Spleen (tissue), 11 donors: Measurements from ENCODE around the gene DNASE1. TPM values are rescaled to one million over a fixed set of nuclear protein-coding genes. Genes with fewer than 3 reads are reported as not detected.

Source experiments
- DNase-seq: peaks from one replicate; pipeline ENCODE4 v3.0.0-alpha.2; 2020
- H3K27ac ChIP-seq, 8 donors: fragments of 200-600 bp; sonication (generic) in 7 of 8; 1 replicate in 4 of 8; 2 replicates in 4 of 8; pipeline versions ENCODE4 v1.5.0 to v1.8.0; 2016 to 2021; ENCODE audit warnings: inconsistent platforms in 4 of 8, mild to moderate bottlenecking in 4 of 8, moderate library complexity in 1 of 8
- H3K27me3 ChIP-seq, 7 donors: fragments of 200-600 bp; sonication (generic) in 6 of 7; replicated peaks in 1 of 7; 1 replicate in 4 of 7; 2 replicates in 3 of 7; pipeline versions ENCODE4 v1.5.0 to v1.8.0; 2016 to 2021; ENCODE audit warnings: inconsistent platforms in 3 of 7, mild to moderate bottlenecking in 1 of 7
- H3K36me3 ChIP-seq, 6 donors: fragments of 200-600 bp; sonication (generic) in 5 of 6; 1 replicate in 4 of 6; 2 replicates in 2 of 6; pipeline versions ENCODE4 v1.5.0 to v1.8.0; 2016 to 2021; ENCODE audit warnings: inconsistent platforms in 2 of 6
- H3K4me1 ChIP-seq, 6 donors: fragments of 200-600 bp; sonication (generic) in 5 of 6; 1 replicate in 3 of 6; 2 replicates in 3 of 6; pipeline versions ENCODE4 v1.5.0 to v1.8.0; 2016 to 2021; ENCODE audit warnings: inconsistent platforms in 3 of 6
- H3K4me3 ChIP-seq, 8 donors: fragments of 200-600 bp; sonication (generic) in 7 of 8; 1 replicate in 4 of 8; 2 replicates in 4 of 8; pipeline versions ENCODE4 v1.5.0 to v1.8.0; 2016 to 2021; ENCODE audit warnings: inconsistent platforms in 4 of 8, mild to moderate bottlenecking in 4 of 8, moderate library complexity in 2 of 8
- H3K9me3 ChIP-seq, 8 donors: fragments of 200-600 bp; sonication (generic) in 7 of 8; 1 replicate in 4 of 8; 2 replicates in 4 of 8; pipeline versions ENCODE4 v1.5.0 to v1.8.0; 2016 to 2021; ENCODE audit warnings: inconsistent platforms in 4 of 8
- CTCF ChIP-seq, 11 experiments: fragments of 200-600 bp in 7 of 11; fragments of 450-650 bp in 4 of 11; sonication (generic) in 4 of 11; IDR thresholded peaks in 8 of 11; conservative IDR thresholded peaks in 3 of 11; 1 replicate in 7 of 11; 2 replicates in 4 of 11; pipeline versions ENCODE4 v1.4.0 to v1.8.0; 2016 to 2021; ENCODE audit warnings: antibody characterized with exemption in 11 of 11, inconsistent platforms in 4 of 11, mild to moderate bottlenecking in 1 of 11
- POLR2A ChIP-seq, 3 donors: fragments of 450-650 bp; IDR thresholded peaks; one replicate each; pipeline ENCODE4 v1.5.1; 2017; ENCODE audit warnings: antibody characterized with exemption in 3 of 3, mild to moderate bottlenecking in 1 of 3
- POLR2AphosphoS5 ChIP-seq, 3 donors: sonication (generic); formaldehyde crosslinking; IDR thresholded peaks; one replicate each; pipeline ENCODE4 v1.5.1; 2017; ENCODE audit warnings: antibody characterized with exemption in 3 of 3
- WGBS, 5 donors: extraction: QIAGEN DNeasy Blood & Tissue Kit in 3 of 5; methylation state at CpG; one replicate each; pipeline versions ENCODE4 v1.1.5 to v1.1.7; 2013 to 2018; 5-methylcytosine and 5-hydroxymethylcytosine counted together
- intact Hi-C: fragments of 100-400 bp; cut with DNase I; formaldehyde crosslinking; loops from one replicate; pipeline ENCODE4 v1.15.0; 2023; ENCODE audit warnings: low total_unique reads
- polyA plus RNA-seq, 3 donors: library from polyadenylated mRNA; stranded (reverse); fragments of 200-250 nt; gene quantifications; one replicate each; pipeline ENCODE4 v1.2.1, GENCODE V29; 2013
- total RNA-seq, 7 donors: library from RNA; depleted of rRNA in 3 of 7; stranded (reverse); fragments of >200 nt in 3 of 7; fragmentation: NEBNext Ultra II Directional in 4 of 7; extraction: Animal tissue kit (Norgen Biotek cat#: 25700) in 4 of 7; gene quantifications; one replicate each; pipeline versions ENCODE4 v1.1.0 to v1.2.1, GENCODE V29; 2016 to 2021
- donor health status: healthy with polysubstance abuse.
- donor health status: DM: no; HTN: no; CAD: no; lungs with moderate emphysema.
- donor health status: DM: no; HTN: no; CAD: no.
- donor health status: Bipolar disorder and iron deficiency.
- donor health status: healthy.
- donor health status: DM: no; HTN: no; CAD: no.
- donor health status: DM: yes; HTN: yes; CAD: no.

The DNASE1 gene
- total and polyA plus RNA-seq, 10 donors: 6.1 to 51.9 (median 24.7) TPM

GRCh38 chr16:3640632-3641501 lies 13.6 kb upstream of the DNASE1 start:
- Histone ChIP-seq H3K27me3 (no peaks in the 10 kb centered on the region), H3K4me1 (peaks cover 0 to 17% (median 14%) of the 10 kb centered on the region in 6 donors), H3K9me3 (no peaks in the 10 kb centered on the region), H3K4me3 (no peak overlapping the region), H3K27ac (no peak overlapping the region), H3K36me3 (peaks cover 0 to 59% (median 27%) of the 10 kb centered on the region in 6 donors)
- intact Hi-C loops: no loop called here
- peak; percentile 57 for DNase-seq
- TF ChIP-seq CTCF (IDR thresholded peaks at IDR 0.05 in 8 of 11, conservative IDR thresholded peaks at IDR 0.05 in 3 of 11) (no peak), POLR2A (IDR thresholded peaks at IDR 0.05) (no peak), POLR2AphosphoS5 (IDR thresholded peaks at IDR 0.05) (no peak)
- WGBS, 5 donors: 63 to 100% (median 95%) methylated on average over 1 to 17 of the region's 17 CpGs

GRCh38 chr16:3641801-3642396 lies 12.6 kb upstream of the DNASE1 start:
- 92 to 100% (median 94%) methylated on average over 2 to 9 of the region's 9 CpGs for WGBS, 5 donors
- no peak for TF ChIP-seq POLR2AphosphoS5 (IDR thresholded peaks at IDR 0.05)
- no peak for TF ChIP-seq CTCF (IDR thresholded peaks at IDR 0.05 in 8 of 11, conservative IDR thresholded peaks at IDR 0.05 in 3 of 11)
- no peak for TF ChIP-seq POLR2A (IDR thresholded peaks at IDR 0.05)
- Histone ChIP-seq H3K9me3 (no peaks in the 10 kb centered on the region), H3K27ac (no peak overlapping the region), H3K4me3 (no peak overlapping the region), H3K27me3 (no peaks in the 10 kb centered on the region), H3K36me3 (peaks cover 0 to 70% (median 27%) of the 10 kb centered on the region in 6 donors), H3K4me1 (peaks cover 0 to 14% (median 10%) of the 10 kb centered on the region in 6 donors)
- DNase-seq: peak; percentile 28
- intact Hi-C loops: no loop called here

- Histone ChIP-seq H3K27me3 (no peaks in the 10 kb centered on the region), H3K9me3 (no peaks in the 10 kb centered on the region), H3K27ac (no peak overlapping the region), H3K4me1 (peaks cover 0 to 8% (median 3%) of the 10 kb centered on the region in 6 donors), H3K4me3 (no peak overlapping the region), H3K36me3 (peaks cover 0 to 76% (median 27%) of the 10 kb centered on the region in 6 donors)
- intact Hi-C loops: no loop called here
- peak; percentile 31 for DNase-seq
- no peak for TF ChIP-seq POLR2AphosphoS5 (IDR thresholded peaks at IDR 0.05)
- no peak for TF ChIP-seq CTCF (IDR thresholded peaks at IDR 0.05 in 8 of 11, conservative IDR thresholded peaks at IDR 0.05 in 3 of 11)
- no peak for TF ChIP-seq POLR2A (IDR thresholded peaks at IDR 0.05)
- WGBS, 5 donors: 86 to 91% (median 89%) methylated on average over 19 to 21 of the region's 21 CpGs
These were observed 11.9 kb upstream of the DNASE1 start for GRCh38 chr16:3642397-3643094.
